Activated T-helper 17 cell treated with anti-CD3 and anti-CD28 coated beads, Interleukin-2, amount 50 U/mL, for 72 hours (primary cell): ENCODE results near the gene STK36. TPM values are rescaled to one million over a fixed set of nuclear protein-coding genes. Genes with fewer than 3 reads are reported as not detected.

ENCODE experiments used
- ATAC-seq: fragments of 150-1000 bp; cut with Tn5 transposase; replicated peaks from 2 replicates; pipeline ENCODE4 v1.10.0; 2021; ENCODE audit warnings: mild to moderate bottlenecking, moderate library complexity
- H3K27ac Mint-ChIP-seq: one replicate; pipeline ENCODE4 v1.8.0; 2022; ENCODE audit warnings: mixed read lengths
- H3K27me3 Mint-ChIP-seq: one replicate; pipeline ENCODE4 v1.8.0; 2022; ENCODE audit warnings: mixed read lengths
- H3K36me3 Mint-ChIP-seq: one replicate; pipeline ENCODE4 v1.8.0; 2022; ENCODE audit warnings: low read depth, mild to moderate bottlenecking, mixed read lengths
- H3K4me1 Mint-ChIP-seq: one replicate; pipeline ENCODE4 v1.8.0; 2022; ENCODE audit warnings: mixed read lengths
- H3K4me3 Mint-ChIP-seq: one replicate; pipeline ENCODE4 v1.8.0; 2022; ENCODE audit warnings: mild to moderate bottlenecking, mixed read lengths
- H3K9me3 Mint-ChIP-seq: one replicate; pipeline ENCODE4 v1.8.0; 2022; ENCODE audit warnings: mixed read lengths
- total RNA-seq, 2 donors: library from RNA; stranded (reverse); gene quantifications; one replicate each; pipeline ENCODE4 v1.2.3, GENCODE V29; 2022

STK36 gene
- total RNA-seq, 2 donors from 2014 or later, result 13.4 to 13.8 TPM

- Mint-ChIP-seq H3K9me3 (no peaks in the 10 kb centered on the region), H3K36me3 (peaks cover 90% of the 10 kb centered on the region), H3K4me1 (peaks cover 7% of the 10 kb centered on the region), H3K4me3 (no peak overlapping the region), H3K27ac (no peak overlapping the region), H3K27me3 (no peaks in the 10 kb centered on the region)
- no peak for ATAC-seq
Measured at GRCh38 chr2:218645126-218645525, 26.8 kb upstream of the STK36 start.

GRCh38 chr2:218648088-218648786 is 23.6 kb upstream of the STK36 start:
- Mint-ChIP-seq H3K27me3 (no peaks in the 10 kb centered on the region), H3K4me1 (peaks cover 7% of the 10 kb centered on the region), H3K36me3 (peaks cover 95% of the 10 kb centered on the region), H3K4me3 (no peak overlapping the region), H3K27ac (peak overlapping the region; percentile 16), H3K9me3 (no peaks in the 10 kb centered on the region)
- ATAC-seq, result peak; percentile 81

GRCh38 chr2:218648787-218649100 is 23.1 kb upstream of the STK36 start:
- Mint-ChIP-seq H3K36me3 (peaks cover 99% of the 10 kb centered on the region), H3K4me3 (no peak overlapping the region), H3K27me3 (no peaks in the 10 kb centered on the region), H3K4me1 (peaks cover 7% of the 10 kb centered on the region), H3K9me3 (no peaks in the 10 kb centered on the region), H3K27ac (peak overlapping the region; percentile 16)
- peak; percentile 12 for ATAC-seq

DNA sequence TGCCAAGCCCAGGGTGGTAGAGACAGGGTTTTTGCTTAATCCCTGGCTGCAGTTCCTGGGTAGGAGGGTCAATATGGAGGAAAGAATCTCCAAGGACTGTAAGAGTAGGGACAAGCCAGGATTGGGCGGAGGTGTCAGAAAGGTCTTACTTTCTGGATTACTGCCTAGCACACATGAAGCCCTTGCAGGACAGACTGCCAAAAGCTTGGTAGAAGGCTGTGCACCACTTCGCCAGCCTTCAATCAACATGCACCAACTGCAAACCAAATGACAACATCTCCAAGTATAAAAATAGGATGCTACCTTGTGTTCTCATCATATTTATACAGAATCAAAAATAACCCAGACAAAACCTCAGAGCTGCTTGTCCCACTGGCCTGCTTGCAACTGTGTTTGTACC is 16.1 kb upstream of the STK36 start:
- Mint-ChIP-seq H3K9me3 (no peaks in the 10 kb centered on the region), H3K36me3 (peaks cover 87% of the 10 kb centered on the region), H3K4me1 (peaks cover 12% of the 10 kb centered on the region), H3K4me3 (no peak overlapping the region), H3K27me3 (no peaks in the 10 kb centered on the region), H3K27ac (no peak overlapping the region)
- ATAC-seq, result no peak

GRCh38 chr2:218658671-218659257 is 13.1 kb upstream of the STK36 start:
- Mint-ChIP-seq H3K27me3 (no peaks in the 10 kb centered on the region), H3K9me3 (no peaks in the 10 kb centered on the region), H3K4me1 (peaks cover 12% of the 10 kb centered on the region), H3K4me3 (peak overlapping the region; percentile 93), H3K27ac (peak overlapping the region; percentile 88), H3K36me3 (peaks cover 82% of the 10 kb centered on the region)
- peak; percentile 50 for ATAC-seq

- peak within 1 kb of the TSS; percentile 88 for H3K27ac Mint-ChIP-seq
- H3K9me3 Mint-ChIP-seq, result no peaks in the 10 kb centered on the region
- H3K36me3 Mint-ChIP-seq, result peaks cover 81% of the 10 kb centered on the region
- peak within 1 kb of the TSS; percentile 93 for H3K4me3 Mint-ChIP-seq
- peaks cover 12% of the 10 kb centered on the region for H3K4me1 Mint-ChIP-seq
- ATAC-seq, result peak; percentile 95
- H3K27me3 Mint-ChIP-seq, result no peaks in the 10 kb centered on the region
Measured at GRCh38 chr2:218659258-218659987, 12.5 kb upstream of the STK36 start, which contains the start of the genes BCS1L and ZNF142. Gene BCS1L (plus strand): TSS chr2:218659683. CDS start chr2:218660988, 1,305 bp downstream. Gene ZNF142 (minus strand): TSS chr2:218659623. CDS start chr2:218656429, 3,194 bp downstream.

DNA sequence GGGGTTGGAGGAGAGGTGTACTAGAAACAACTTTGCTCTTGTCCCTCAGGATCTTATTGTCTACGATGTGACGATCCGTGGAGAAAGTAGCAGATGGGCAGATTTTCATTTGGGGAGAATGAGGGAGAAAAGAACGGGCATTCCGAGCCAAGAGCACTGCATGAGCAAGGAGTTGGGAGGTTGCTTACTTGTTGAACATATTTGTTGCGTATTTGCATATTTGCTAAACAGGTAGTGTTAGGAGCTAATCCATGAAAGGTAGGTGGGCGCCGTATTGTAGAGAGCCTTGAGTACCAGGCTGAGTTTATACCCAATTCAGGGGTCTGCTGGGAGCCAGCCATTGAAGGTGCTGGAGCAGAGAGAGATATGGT is 11.9 kb upstream of the STK36 start:
- Mint-ChIP-seq H3K36me3 (peaks cover 81% of the 10 kb centered on the region), H3K27ac (peak overlapping the region; percentile 88), H3K4me1 (peaks cover 12% of the 10 kb centered on the region), H3K4me3 (peak overlapping the region; percentile 93), H3K9me3 (no peaks in the 10 kb centered on the region), H3K27me3 (no peaks in the 10 kb centered on the region)
- ATAC-seq, result no peak

- Mint-ChIP-seq H3K9me3 (no peaks in the 10 kb centered on the region), H3K36me3 (peaks cover 81% of the 10 kb centered on the region), H3K27me3 (no peaks in the 10 kb centered on the region), H3K27ac (peak overlapping the region; percentile 49), H3K4me3 (no peak overlapping the region), H3K4me1 (peaks cover 12% of the 10 kb centered on the region)
- ATAC-seq, result no peak
Measured at GRCh38 chr2:218662377-218662776, 9.5 kb upstream of the STK36 start.

DNA sequence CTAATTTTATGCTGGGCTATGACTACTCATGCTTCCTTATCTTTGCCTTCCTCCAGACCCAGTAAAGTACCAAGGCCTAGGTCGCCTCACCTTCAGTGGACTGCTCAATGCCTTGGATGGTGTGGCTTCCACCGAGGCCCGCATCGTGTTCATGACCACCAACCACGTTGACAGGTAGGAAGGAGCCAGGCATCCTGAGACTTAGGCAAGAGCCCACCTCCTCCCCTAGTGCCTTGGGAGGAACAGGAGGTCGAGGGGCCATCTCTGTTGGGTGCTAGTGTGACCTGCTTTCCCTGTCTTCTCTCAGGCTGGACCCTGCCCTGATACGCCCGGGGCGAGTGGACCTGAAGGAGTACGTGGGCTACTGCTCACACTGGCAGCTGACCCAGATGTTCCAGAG is 9.1 kb upstream of the STK36 start:
- Mint-ChIP-seq H3K4me1 (peaks cover 12% of the 10 kb centered on the region), H3K36me3 (peaks cover 81% of the 10 kb centered on the region), H3K27ac (peak overlapping the region; percentile 47), H3K27me3 (no peaks in the 10 kb centered on the region), H3K9me3 (no peaks in the 10 kb centered on the region), H3K4me3 (no peak overlapping the region)
- ATAC-seq, result no peak

GRCh38 chr2:218663901-218664300 is 8.0 kb upstream of the STK36 start:
- H3K27ac Mint-ChIP-seq, result no peak overlapping the region
- H3K9me3 Mint-ChIP-seq, result no peaks in the 10 kb centered on the region
- peaks cover 12% of the 10 kb centered on the region for H3K4me1 Mint-ChIP-seq
- ATAC-seq, result no peak
- H3K36me3 Mint-ChIP-seq, result peaks cover 80% of the 10 kb centered on the region
- no peak overlapping the region for H3K4me3 Mint-ChIP-seq
- H3K27me3 Mint-ChIP-seq, result no peaks in the 10 kb centered on the region

- Mint-ChIP-seq H3K27ac (peak overlapping the region; percentile 29), H3K9me3 (no peaks in the 10 kb centered on the region), H3K27me3 (no peaks in the 10 kb centered on the region), H3K4me3 (no peak overlapping the region), H3K36me3 (peaks cover 73% of the 10 kb centered on the region), H3K4me1 (peaks cover 8% of the 10 kb centered on the region)
- no peak for ATAC-seq
Measured at GRCh38 chr2:218664653-218665052, 7.2 kb upstream of the STK36 start.

DNA sequence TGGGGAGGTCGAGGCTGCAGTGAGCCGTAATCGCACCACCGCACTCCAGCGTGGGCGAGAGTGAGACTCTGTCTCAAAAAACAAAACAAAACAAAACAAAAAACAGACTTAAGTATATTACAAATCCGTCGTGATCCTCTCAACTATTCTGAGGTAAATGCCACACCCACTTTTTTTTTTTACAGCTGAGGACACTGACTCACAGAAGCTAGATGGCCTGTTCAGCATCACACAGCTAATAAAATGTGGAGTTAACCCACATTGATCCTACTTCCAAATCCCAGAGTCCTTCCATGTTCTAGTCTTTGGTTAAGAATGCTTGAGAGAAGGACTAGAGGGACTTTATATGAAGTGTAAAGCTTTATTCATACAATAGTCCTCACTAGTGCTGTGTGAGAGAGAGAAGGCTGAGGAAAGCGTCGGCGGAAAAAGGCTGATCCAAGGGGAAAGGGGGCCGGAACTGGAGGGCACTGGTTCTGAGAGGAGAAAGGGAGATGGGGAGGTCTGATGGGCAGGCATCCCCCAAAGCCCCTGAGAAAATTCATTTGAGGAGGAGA is 711 bp upstream of the STK36 start:
- Mint-ChIP-seq H3K36me3 (peaks cover 25% of the 10 kb centered on the region), H3K4me1 (peaks cover 11% of the 10 kb centered on the region), H3K27me3 (no peaks in the 10 kb centered on the region), H3K4me3 (peak overlapping the region; percentile 100), H3K27ac (peak overlapping the region; percentile 100), H3K9me3 (no peaks in the 10 kb centered on the region)
- ATAC-seq, result peak; percentile 11

- Mint-ChIP-seq H3K4me1 (no peaks in the 10 kb centered on the region), H3K27me3 (no peaks in the 10 kb centered on the region), H3K4me3 (no peak overlapping the region), H3K27ac (peak overlapping the region; percentile 1), H3K9me3 (no peaks in the 10 kb centered on the region), H3K36me3 (no peaks in the 10 kb centered on the region)
- no peak for ATAC-seq
Measured at GRCh38 chr2:218679119-218679518, 7.2 kb downstream of the STK36 start.

- no peaks in the 10 kb centered on the region for H3K27me3 Mint-ChIP-seq
- no peak overlapping the region for H3K4me3 Mint-ChIP-seq
- H3K4me1 Mint-ChIP-seq, result no peaks in the 10 kb centered on the region
- no peaks in the 10 kb centered on the region for H3K9me3 Mint-ChIP-seq
- no peaks in the 10 kb centered on the region for H3K36me3 Mint-ChIP-seq
- no peak for ATAC-seq
- H3K27ac Mint-ChIP-seq, result no peak overlapping the region
Measured at GRCh38 chr2:218680061-218680460, 8.2 kb downstream of the STK36 start.
